OCI-LY7 (cell line): Measurements from ENCODE around the gene SMYD4. TPM values are rescaled to one million over a fixed set of nuclear protein-coding genes. Genes with fewer than 3 reads are reported as not detected.

Experiments used
- BruUV-seq: library from RNA; stranded (reverse); fragments of 400-500 nt; replicated peaks from 2 replicates; lab custom pipeline; 2021; lab: Mats Ljungman, UMichigan
- CTCF ChIA-PET: fragments of 300-600 bp; sonication (Branson Sonifier 250); formaldehyde crosslinking; loops from one replicate; lab custom pipeline; 2022; ENCODE audit warnings: antibody characterized with exemption; ENCODE audit not compliant: unreplicated experiment; lab: Charles Lee
- POLR2A ChIA-PET: fragments of 300-600 bp; sonication (Branson Sonifier 250); formaldehyde crosslinking; loops from one replicate; lab custom pipeline; 2022; ENCODE audit warnings: antibody characterized with exemption; lab: Charles Lee
- DNase-seq: peaks from one replicate; pipeline ENCODE4 v3.0.0-alpha.2; 2015; ENCODE audit warnings: low spot score
- H2AFZ ChIP-seq: fragments of 200-600 bp; sonication (generic), shearing (Covaris generic); 2 replicates; pipeline ENCODE4 v1.6.1; 2014; ENCODE audit warnings: mild to moderate bottlenecking, antibody characterized with exemption, low read length, moderate library complexity
- H3K27ac ChIP-seq: fragments of 200-600 bp; sonication (generic); 2 replicates; pipeline ENCODE4 v1.5.1; 2014; ENCODE audit warnings: mixed run types, low read depth, mild to moderate bottlenecking, moderate library complexity, low read length, inconsistent platforms; ENCODE audit not compliant: poor library complexity, severe bottlenecking
- H3K36me3 ChIP-seq: fragments of 200-600 bp; sonication (generic); 2 replicates; pipeline ENCODE4 v1.6.1; 2014; ENCODE audit warnings: mild to moderate bottlenecking, antibody characterized with exemption, low read length, moderate library complexity, mixed read lengths; ENCODE audit not compliant: insufficient read depth
- H3K4me1 ChIP-seq: fragments of 200-600 bp; sonication (generic); 2 replicates; pipeline ENCODE4 v1.5.1; 2014; ENCODE audit warnings: mild to moderate bottlenecking, low read length; ENCODE audit not compliant: insufficient read depth, poor library complexity, severe bottlenecking
- H3K4me2 ChIP-seq: fragments of 200-600 bp; sonication (generic); 2 replicates; pipeline ENCODE4 v1.6.1; 2014; ENCODE audit warnings: mild to moderate bottlenecking, low read length
- H3K4me3 ChIP-seq: fragments of 200-600 bp; sonication (generic); 2 replicates; pipeline ENCODE4 v1.5.1; 2014; ENCODE audit warnings: mild to moderate bottlenecking, low read depth, low read length; ENCODE audit not compliant: poor library complexity, severe bottlenecking
- H3K79me2 ChIP-seq: fragments of 200-600 bp; sonication (generic); 2 replicates; pipeline ENCODE4 v1.6.1; 2016; ENCODE audit warnings: low read depth, mild to moderate bottlenecking, low read length, moderate library complexity, mixed read lengths; ENCODE audit not compliant: insufficient read depth
- H3K9me2 ChIP-seq: fragments of 200-600 bp; sonication (generic); 2 replicates; pipeline ENCODE4 v1.6.1; 2016; ENCODE audit warnings: mild to moderate bottlenecking, low read length, mixed read lengths; ENCODE audit not compliant: insufficient read depth
- H3K9me3 ChIP-seq: fragments of 200-600 bp; sonication (generic); 2 replicates; pipeline ENCODE4 v1.6.1; 2014; ENCODE audit warnings: mild to moderate bottlenecking, mixed run types, low read length, mixed read lengths
- H4K20me1 ChIP-seq: fragments of 200-600 bp; sonication (generic); 2 replicates; pipeline ENCODE4 v1.6.1; 2014; ENCODE audit warnings: mild to moderate bottlenecking, antibody characterized with exemption, low read length, moderate library complexity, mixed read lengths; ENCODE audit not compliant: insufficient read depth
- CTCF ChIP-seq: fragments of 200-600 bp; sonication (generic); conservative IDR thresholded peaks from 2 replicates; pipeline ENCODE4 v1.5.1; 2014; ENCODE audit warnings: mild to moderate bottlenecking, antibody characterized with exemption, low read length, moderate library complexity, mixed read lengths
- EZH2phosphoT487 ChIP-seq: fragments of 200-600 bp; sonication (generic); IDR thresholded peaks from 2 replicates; pipeline ENCODE4 v1.6.1; 2018; ENCODE audit warnings: low read depth, borderline replicate concordance, mild to moderate bottlenecking, mixed run types, antibody characterized with exemption, low read length, moderate library complexity, mixed read lengths
- intact Hi-C: fragments of 100-400 bp; cut with micrococcal nuclease; formaldehyde crosslinking; loops from one replicate; pipeline ENCODE4 v1.10.0; 2022; ENCODE audit not compliant: unreplicated experiment
- total RNA-seq, 2 experiments: library from RNA; depleted of rRNA in 1 of 2; stranded (reverse); fragments of >200 nt in 1 of 2; shearing (Covaris generic) in 1 of 2; gene quantifications; 2 replicates each; pipeline ENCODE4 v1.2.3, GENCODE V29; 2014 to 2022

The SMYD4 gene
- total RNA-seq, 2 experiments from 2014 or later: 27.5 to 33.5 TPM

GRCh38 chr17:1762233-1762900 lies 67.3 kb downstream of the SMYD4 start:
- no peaks in the 10 kb centered on the region for H3K36me3 ChIP-seq
- H3K9me2 ChIP-seq: no peaks in the 10 kb centered on the region
- TF ChIP-seq EZH2phosphoT487: no peak
- TF ChIP-seq CTCF: no peak
- no TSS peak for BruUV-seq
- H3K4me3 ChIP-seq: no peak overlapping the region
- no peak for DNase-seq
- no peak overlapping the region for H3K4me2 ChIP-seq
- intact Hi-C loops: no loop called here
- no peak overlapping the region for H3K27ac ChIP-seq
- H2AFZ ChIP-seq: no peak overlapping the region
- H3K9me3 ChIP-seq: no peaks in the 10 kb centered on the region
- H3K79me2 ChIP-seq: no peaks in the 10 kb centered on the region
- ChIA-PET POLR2A (interaction anchor here (0.5 to 0.6 kb wide), 2 partner anchors 38 to 40 kb away, joined by 3 to 4 read pairs; no protein-coding TSS in a partner anchor), CTCF (no interaction called here)
- H4K20me1 ChIP-seq: no peaks in the 10 kb centered on the region
- no peaks in the 10 kb centered on the region for H3K4me1 ChIP-seq

GRCh38 chr17:1759529-1759928 lies 70.2 kb downstream of the SMYD4 start:
- no peaks in the 10 kb centered on the region for H3K79me2 ChIP-seq
- no peak overlapping the region for H2AFZ ChIP-seq
- POLR2A ChIA-PET: interaction anchor here (0.6 kb wide), 1 partner anchor 63 kb away, joined by 3 read pairs; no protein-coding TSS in a partner anchor
- TF ChIP-seq CTCF (no peak), EZH2phosphoT487 (no peak)
- no peaks in the 10 kb centered on the region for H3K9me3 ChIP-seq
- no peak for DNase-seq
- H4K20me1 ChIP-seq: no peaks in the 10 kb centered on the region
- no peak overlapping the region for H3K4me3 ChIP-seq
- no TSS peak for BruUV-seq
- H3K4me2 ChIP-seq: no peak overlapping the region
- intact Hi-C loops: no loop called here
- CTCF ChIA-PET: no interaction called here
- no peak overlapping the region for H3K27ac ChIP-seq
- no peaks in the 10 kb centered on the region for H3K9me2 ChIP-seq
- H3K4me1 ChIP-seq: no peaks in the 10 kb centered on the region
- no peaks in the 10 kb centered on the region for H3K36me3 ChIP-seq

GRCh38 chr17:1758807-1759206 lies 70.9 kb downstream of the SMYD4 start:
- ChIA-PET CTCF (no interaction called here), POLR2A (no interaction called here)
- no peaks in the 10 kb centered on the region for H3K9me3 ChIP-seq
- no peak overlapping the region for H3K27ac ChIP-seq
- no peak overlapping the region for H3K4me2 ChIP-seq
- no peaks in the 10 kb centered on the region for H3K36me3 ChIP-seq
- intact Hi-C loops: no loop called here
- TF ChIP-seq EZH2phosphoT487 (no peak), CTCF (no peak)
- H3K79me2 ChIP-seq: no peaks in the 10 kb centered on the region
- H3K4me1 ChIP-seq: no peaks in the 10 kb centered on the region
- no peak overlapping the region for H3K4me3 ChIP-seq
- H2AFZ ChIP-seq: no peak overlapping the region
- H4K20me1 ChIP-seq: no peaks in the 10 kb centered on the region
- no TSS peak for BruUV-seq
- DNase-seq: no peak
- no peaks in the 10 kb centered on the region for H3K9me2 ChIP-seq
